ENCODE results near the gene DSE.

The DSE gene

GRCh38 chr6:116388924-116389323, 18.2 kb downstream of the DSE start:
- no peak for DNase-seq

DNA sequence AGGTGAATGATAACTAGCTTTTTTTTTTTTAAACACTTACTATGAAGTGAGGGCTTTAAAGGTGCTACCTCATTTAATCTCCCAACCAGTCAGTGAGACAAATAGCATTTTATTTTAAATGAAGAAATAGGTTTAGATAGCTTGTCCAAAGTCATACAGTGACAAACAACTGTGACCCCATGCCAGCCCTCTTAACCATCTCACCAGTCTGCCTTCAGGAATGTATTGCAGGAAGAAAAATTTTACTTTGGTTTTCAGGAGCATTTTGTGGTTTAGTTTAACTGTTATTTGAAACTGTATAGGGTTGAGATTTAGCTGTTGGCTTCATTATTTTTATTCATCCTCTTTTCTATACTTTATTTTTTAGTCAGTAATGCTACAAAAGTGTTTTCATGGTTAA, 18.6 kb downstream of the DSE start:
- no peak for DNase-seq

DNA sequence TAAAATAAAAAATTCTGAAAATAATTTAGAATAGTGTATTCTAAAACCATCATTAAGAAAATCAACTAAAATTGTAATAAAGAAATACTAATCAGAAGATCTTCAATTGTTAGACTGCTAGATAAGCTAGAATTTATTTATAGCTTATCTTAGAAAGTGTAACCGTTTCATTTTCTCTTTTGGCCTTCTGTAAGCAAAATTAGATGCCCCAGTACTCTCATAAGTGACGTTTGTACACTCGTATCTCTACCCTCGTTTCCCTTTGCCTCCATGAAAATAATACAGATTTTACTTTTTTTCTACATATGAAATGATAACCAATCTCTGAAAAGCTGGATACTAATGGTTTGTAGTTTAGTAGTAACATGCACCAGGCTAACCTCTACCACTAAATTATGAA, 19.8 kb downstream of the DSE start:
- no peak for DNase-seq

DNA sequence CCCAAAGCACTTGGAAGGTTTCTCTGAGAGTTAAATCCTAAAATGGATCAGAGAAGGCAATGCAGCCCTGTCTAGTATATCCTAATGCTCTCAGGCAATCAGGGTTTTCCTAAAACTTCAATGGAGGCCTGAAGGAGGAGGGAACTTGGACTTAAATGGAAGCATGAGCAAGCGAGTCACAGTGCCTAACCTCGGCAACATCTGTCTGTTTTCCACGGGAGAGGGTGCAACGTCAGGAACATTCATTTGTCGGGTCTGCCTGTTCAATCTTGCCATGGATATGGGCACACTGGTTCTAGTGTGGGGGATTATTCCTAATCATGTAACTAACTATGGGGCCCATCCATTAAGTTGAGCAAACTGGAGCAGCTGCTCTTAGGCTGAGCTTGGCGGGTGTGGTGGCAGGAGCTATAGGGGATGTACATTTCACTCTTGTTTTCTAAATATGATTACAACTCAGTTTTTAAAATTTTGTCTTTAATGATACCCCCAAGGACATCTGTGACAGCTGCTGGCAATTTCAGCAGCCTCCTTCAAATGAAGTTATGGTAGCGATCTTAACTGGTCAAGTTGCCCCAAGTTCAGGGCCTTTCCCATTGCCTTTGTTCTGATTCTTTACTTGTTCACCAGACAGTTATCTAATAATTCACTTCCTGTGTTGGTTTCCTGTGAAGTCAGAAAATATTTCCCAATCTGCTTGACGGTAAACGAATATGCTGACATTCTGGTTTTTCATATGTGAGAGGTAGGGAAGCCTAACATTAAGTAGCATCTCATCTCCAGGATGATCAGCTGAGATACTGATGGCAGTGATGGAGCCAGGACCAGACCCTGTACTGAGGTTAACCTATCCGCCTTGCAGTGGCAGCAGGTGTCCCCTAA, 21.6 kb downstream of the DSE start:
- DNase-seq, result no peak

DNA sequence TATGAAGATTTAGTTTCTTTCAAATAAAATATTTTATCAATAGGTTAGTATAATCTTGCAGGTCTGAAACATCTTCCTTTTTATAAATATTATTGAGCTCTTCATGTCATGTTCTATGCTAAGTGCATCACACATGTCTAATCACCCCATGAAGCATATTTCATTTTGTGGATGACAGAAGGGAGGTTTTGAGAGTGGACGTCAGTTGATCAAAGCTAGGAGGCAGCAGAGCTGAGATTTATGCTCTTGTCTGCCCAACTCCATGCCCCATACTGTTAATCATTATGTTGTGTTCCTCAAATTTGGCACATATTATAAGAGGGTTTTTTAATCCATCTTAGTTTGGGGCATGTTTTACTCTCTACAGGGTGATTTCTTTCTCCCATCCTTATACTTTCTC, 22.7 kb downstream of the DSE start:
- DNase-seq, result no peak

- no peak for DNase-seq
Measured at GRCh38 chr6:116395647-116396046, 24.9 kb downstream of the DSE start.

GRCh38 chr6:116396441-116396840, 25.7 kb downstream of the DSE start:
- DNase-seq, result no peak

- no peak for DNase-seq
Measured at GRCh38 chr6:116397914-116398313, 27.2 kb downstream of the DSE start.

GRCh38 chr6:116398316-116399010, 27.7 kb downstream of the DSE start:
- DNase-seq, result no peak

- DNase-seq, result no peak
Measured at GRCh38 chr6:116399287-116399686, 28.5 kb downstream of the DSE start.

GRCh38 chr6:116400328-116400727, 29.6 kb downstream of the DSE start:
- no peak for DNase-seq

DNA sequence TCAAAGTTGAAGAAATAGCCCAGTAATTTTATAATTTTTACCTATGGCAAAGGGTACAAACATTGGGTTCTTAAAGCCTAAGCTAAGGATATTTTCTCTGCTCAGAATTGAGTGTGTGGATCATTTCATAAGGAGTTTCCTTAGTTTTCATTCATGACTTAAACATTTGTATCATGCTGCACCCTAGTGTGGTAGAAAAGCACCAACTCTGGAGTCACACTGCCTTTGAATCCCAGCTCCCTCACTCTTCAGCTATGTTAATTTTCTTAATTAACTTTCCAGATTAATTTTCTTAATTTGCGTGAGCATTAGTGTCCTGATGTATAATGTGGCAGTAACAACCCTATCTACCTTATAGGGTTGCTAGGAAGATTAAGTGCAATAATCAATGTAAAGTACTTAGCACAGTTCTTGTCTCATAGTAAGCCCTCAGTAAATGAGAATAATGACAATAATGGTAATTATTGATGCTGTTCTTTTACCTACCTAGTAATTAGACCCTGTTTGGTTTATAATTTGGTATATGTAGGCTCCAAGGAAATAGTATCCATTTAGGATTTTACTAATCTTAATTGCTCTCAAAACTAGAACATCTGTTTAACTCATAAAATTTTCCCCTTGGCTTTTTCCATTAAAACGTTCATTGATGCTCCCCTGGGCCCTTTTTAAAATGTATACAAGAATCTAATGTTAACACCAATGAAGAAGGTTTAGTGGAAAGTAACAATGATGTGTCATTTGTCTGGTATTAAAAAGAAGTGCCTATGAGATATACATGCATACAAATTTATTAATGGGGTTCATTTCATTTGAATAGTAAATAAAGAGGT, 31.6 kb downstream of the DSE start:
- no peak for DNase-seq

- no peak for DNase-seq
Measured at GRCh38 chr6:116403205-116403604, 32.5 kb downstream of the DSE start.

DNA sequence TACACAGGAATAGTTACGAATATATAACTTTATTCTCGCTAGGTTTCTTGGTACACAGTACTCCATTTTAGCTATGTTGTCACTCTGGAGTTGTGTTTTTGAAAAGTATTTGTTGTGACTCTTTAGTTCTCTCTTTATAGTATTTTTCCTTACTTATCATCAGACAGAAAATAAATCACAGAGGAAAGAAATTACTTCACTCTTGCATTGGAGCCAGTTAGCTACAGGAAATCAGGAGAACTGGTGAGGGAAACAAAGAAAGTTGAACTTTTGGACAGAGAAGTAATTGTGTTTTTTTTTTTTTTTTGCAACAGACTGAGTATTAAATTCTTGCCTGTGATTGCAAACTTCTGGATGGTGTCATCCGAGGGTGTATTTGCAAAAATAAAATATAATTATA, 33.9 kb downstream of the DSE start:
- DNase-seq, result no peak

DNA sequence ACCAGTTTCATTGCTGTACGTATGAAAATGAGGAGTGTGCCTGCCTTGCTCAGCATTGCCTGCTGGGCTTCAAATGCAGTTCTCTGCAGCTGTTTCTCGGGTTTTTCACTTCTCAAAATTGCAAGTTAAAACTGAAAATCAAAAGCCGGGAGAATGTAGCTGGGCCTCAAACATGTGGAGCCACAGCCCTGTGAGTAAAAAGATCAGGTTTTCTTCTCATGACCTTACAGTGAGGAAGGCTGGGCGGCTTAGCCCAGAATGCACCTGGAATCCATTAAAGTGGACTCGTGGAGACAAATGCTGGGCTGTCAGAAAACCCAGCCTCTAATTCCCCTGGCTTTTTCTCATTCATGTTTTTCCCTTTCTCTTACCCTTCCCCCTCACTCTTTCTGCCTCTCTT, 34.4 kb downstream of the DSE start:
- no peak for DNase-seq

- no peak for DNase-seq
Measured at GRCh38 chr6:116405652-116406356, 35.1 kb downstream of the DSE start.

GRCh38 chr6:116406678-116407345, 36.1 kb downstream of the DSE start:
- no peak for DNase-seq

GRCh38 chr6:116408491-116408890, 37.7 kb downstream of the DSE start:
- DNase-seq, result no peak

- no peak for DNase-seq
Measured at GRCh38 chr6:116409756-116410155, 39.0 kb downstream of the DSE start.

DNA sequence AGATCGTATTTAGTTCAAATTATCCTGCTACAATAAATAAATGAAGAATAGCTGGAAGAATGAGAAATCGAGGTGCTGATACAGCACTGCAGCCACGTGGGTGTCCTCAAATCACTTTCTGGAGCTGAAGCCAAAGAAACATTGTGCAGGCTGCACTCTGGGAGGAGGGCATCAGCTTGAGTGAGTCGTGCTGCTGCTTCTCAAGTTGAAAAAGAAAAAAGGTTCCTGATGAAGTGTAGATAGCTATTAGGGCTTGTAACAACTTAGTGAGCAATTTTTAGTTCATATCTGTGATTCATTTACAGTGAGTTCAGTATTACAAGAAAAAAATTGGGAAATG, 40.5 kb downstream of the DSE start:
- no peak for DNase-seq

DNA sequence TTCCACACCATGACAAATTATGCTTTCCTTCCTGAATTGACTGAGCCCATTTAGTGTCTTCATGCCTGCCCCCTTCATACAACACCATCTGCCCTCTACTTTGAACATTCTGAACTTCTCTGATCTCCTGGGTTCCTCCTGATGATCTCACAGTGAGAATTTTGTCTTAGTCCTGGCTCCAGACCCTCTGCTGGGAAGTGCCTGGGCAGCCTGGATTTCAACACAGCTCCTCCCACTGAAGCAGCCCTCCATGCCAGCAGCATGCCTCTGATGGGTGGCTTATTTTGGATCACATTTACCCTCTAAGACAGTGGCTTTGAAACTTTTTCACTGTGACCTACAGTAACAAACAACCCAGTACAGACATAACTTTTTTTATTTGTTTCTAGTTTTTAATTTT, 41.5 kb downstream of the DSE start:
- no peak for DNase-seq

DNA sequence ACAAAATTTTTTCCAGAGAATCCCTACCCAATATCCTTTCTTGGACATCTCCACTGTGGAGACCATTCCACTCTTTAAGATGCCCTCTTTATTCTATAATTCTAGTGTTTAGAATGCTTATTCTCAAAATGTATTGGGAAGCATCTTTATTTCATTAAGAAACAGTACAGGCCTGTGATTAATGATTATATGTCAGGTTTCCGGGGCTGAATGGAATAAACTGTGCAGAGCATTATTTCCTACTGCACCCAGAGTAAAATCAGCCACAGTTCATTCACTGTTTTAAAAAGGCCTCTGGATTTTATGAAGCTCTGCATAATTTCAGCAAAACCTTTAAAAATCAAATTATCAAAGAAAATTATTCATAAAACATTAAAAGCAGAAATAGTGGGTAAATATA, 42.6 kb downstream of the DSE start:
- DNase-seq, result no peak

- no peak for DNase-seq
Measured at GRCh38 chr6:116417661-116418060, 46.9 kb downstream of the DSE start.

All from DMS79 (cell line).